22Rv1 (cell line): Measurements from ENCODE around the gene GH1.

Source experiments
- ZFX ChIP-seq: fragments of 450-650 bp; IDR thresholded peaks from 2 replicates; pipeline ENCODE4 v1.6.1; 2017; ENCODE audit warnings: antibody characterized with exemption, borderline replicate concordance
- TF ChIP-seq, protein P1 (sequence below): fragments of 450-650 bp; IDR thresholded peaks from 2 replicates; pipeline ENCODE4 v1.5.1; 2017; ENCODE audit warnings: mild to moderate bottlenecking

DNA sequence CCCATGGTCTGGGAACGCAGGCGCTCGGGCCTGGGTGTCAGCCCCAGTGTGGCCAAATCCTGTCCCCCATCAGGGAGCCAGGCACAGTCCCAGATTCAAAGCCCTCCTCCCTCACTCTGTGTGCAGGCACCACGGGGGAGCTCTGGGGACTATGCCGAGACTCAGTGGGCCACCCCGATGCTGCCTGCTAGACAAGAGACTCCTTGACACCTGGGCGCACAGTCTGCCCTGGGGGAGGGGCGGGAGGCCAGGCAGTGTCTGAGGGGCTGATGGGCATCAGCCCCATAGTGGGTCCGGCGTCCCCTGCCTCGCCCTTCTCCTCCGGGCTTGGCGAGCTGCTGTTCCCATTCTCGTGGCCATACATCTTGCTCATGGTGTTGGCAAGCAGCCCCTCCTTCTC lies 21.9 kb upstream of the GH1 start:
- TF ChIP-seq, protein P1, sequence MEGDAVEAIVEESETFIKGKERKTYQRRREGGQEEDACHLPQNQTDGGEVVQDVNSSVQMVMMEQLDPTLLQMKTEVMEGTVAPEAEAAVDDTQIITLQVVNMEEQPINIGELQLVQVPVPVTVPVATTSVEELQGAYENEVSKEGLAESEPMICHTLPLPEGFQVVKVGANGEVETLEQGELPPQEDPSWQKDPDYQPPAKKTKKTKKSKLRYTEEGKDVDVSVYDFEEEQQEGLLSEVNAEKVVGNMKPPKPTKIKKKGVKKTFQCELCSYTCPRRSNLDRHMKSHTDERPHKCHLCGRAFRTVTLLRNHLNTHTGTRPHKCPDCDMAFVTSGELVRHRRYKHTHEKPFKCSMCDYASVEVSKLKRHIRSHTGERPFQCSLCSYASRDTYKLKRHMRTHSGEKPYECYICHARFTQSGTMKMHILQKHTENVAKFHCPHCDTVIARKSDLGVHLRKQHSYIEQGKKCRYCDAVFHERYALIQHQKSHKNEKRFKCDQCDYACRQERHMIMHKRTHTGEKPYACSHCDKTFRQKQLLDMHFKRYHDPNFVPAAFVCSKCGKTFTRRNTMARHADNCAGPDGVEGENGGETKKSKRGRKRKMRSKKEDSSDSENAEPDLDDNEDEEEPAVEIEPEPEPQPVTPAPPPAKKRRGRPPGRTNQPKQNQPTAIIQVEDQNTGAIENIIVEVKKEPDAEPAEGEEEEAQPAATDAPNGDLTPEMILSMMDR, result no peak
- no peak for TF ChIP-seq ZFX
